ENCODE data around the gene SGSH.

DNA sequence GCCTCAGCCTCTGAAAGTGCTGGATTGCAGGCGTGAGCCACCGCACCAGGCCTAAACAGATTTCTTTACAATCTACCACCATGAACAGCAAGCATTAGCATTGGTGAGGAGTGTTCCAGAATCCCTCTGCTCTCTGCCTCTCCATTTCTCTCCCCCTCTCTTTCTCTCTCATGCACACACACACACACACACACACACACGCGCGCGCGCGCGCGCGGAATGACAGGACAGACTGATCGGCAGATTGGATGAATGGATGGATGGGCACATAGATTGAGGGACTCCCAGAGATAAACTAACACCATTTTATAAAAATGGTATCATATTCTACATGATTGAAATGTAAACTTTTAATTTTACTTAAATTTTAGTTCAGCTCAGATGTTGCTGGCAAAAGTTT, 47.0 kb downstream of the SGSH start:
- TF ChIP-seq GATA2 (IDR thresholded peaks at IDR 0.05; ENCODE audit: low read depth, low read length) (no peak), GATA3 (IDR thresholded peaks at IDR 0.05; ENCODE audit: low read depth, low read length) (no peak)

Measured in SH-SY5Y (cell line).